ENCODE measurements around the gene FLRT1.

FLRT1 gene

GRCh38 chr11:64008914-64009633, 26.7 kb upstream of the FLRT1 start:
- no peaks in the 10 kb centered on the region for H3K36me3 ChIP-seq (ENCODE audit: low read length)
- no peaks in the 10 kb centered on the region for H3K9me2 ChIP-seq (replicated peaks; ENCODE audit: insufficient read depth, low read length)
- no peak overlapping the region for H3K4me3 ChIP-seq (ENCODE audit: insufficient read depth, low read length, poor library complexity, severe bottlenecking)
- H3K4me2 ChIP-seq (ENCODE audit: low read depth, low read length, poor library complexity, severe bottlenecking): no peak overlapping the region
- no peaks in the 10 kb centered on the region for H3F3A ChIP-seq (ENCODE audit: insufficient read depth)
- TF ChIP-seq EZH2phosphoT487 (conservative IDR thresholded peaks at IDR 0.05; ENCODE audit: low read length) (no peak), CTCF (IDR thresholded peaks at IDR 0.05; ENCODE audit: insufficient read depth, low read length, poor library complexity, severe bottlenecking) (no peak)
- H2AFZ ChIP-seq (ENCODE audit: low read depth, low read length, severe bottlenecking): no peak overlapping the region
- no peaks in the 10 kb centered on the region for H4K20me1 ChIP-seq (ENCODE audit: low read depth, low read length)
- no peaks in the 10 kb centered on the region for H3K27me3 ChIP-seq (ENCODE audit: low read length)
- no peak overlapping the region for H3K27ac ChIP-seq (ENCODE audit: low read depth, low read length)
- peaks cover 10% of the 10 kb centered on the region; the same call in 1 of the 2 replicates for H3K9me3 ChIP-seq (ENCODE audit: insufficient read depth, low read length)
- no peaks in the 10 kb centered on the region for H3K79me2 ChIP-seq (ENCODE audit: insufficient read depth, low read length)
- H3K9ac ChIP-seq (ENCODE audit: low read length): no peak overlapping the region

GRCh38 chr11:64009710-64010109, 26.0 kb upstream of the FLRT1 start:
- no peaks in the 10 kb centered on the region for H4K20me1 ChIP-seq (ENCODE audit: low read depth, low read length)
- H3F3A ChIP-seq (ENCODE audit: insufficient read depth): no peaks in the 10 kb centered on the region
- no peak overlapping the region for H3K9ac ChIP-seq (ENCODE audit: low read length)
- H3K4me2 ChIP-seq (ENCODE audit: low read depth, low read length, poor library complexity, severe bottlenecking): no peak overlapping the region
- H3K27me3 ChIP-seq (ENCODE audit: low read length): no peaks in the 10 kb centered on the region
- H3K79me2 ChIP-seq (ENCODE audit: insufficient read depth, low read length): no peaks in the 10 kb centered on the region
- no peak overlapping the region for H3K4me3 ChIP-seq (ENCODE audit: insufficient read depth, low read length, poor library complexity, severe bottlenecking)
- no peak overlapping the region for H3K27ac ChIP-seq (ENCODE audit: low read depth, low read length)
- H3K36me3 ChIP-seq (ENCODE audit: low read length): no peaks in the 10 kb centered on the region
- H2AFZ ChIP-seq (ENCODE audit: low read depth, low read length, severe bottlenecking): no peak overlapping the region
- H3K9me2 ChIP-seq (replicated peaks; ENCODE audit: insufficient read depth, low read length): no peaks in the 10 kb centered on the region
- H3K9me3 ChIP-seq (ENCODE audit: insufficient read depth, low read length): peaks cover 10% of the 10 kb centered on the region; the same call in 1 of the 2 replicates
- TF ChIP-seq CTCF (IDR thresholded peaks at IDR 0.05; ENCODE audit: insufficient read depth, low read length, poor library complexity, severe bottlenecking) (no peak), EZH2phosphoT487 (conservative IDR thresholded peaks at IDR 0.05; ENCODE audit: low read length) (no peak)

- Histone ChIP-seq H3K27me3 (ENCODE audit: low read length) (no peaks in the 10 kb centered on the region), H3K4me2 (ENCODE audit: low read depth, low read length, poor library complexity, severe bottlenecking) (no peak overlapping the region), H3K27ac (ENCODE audit: low read depth, low read length) (no peak overlapping the region), H3K36me3 (ENCODE audit: low read length) (no peaks in the 10 kb centered on the region), H4K20me1 (ENCODE audit: low read depth, low read length) (no peaks in the 10 kb centered on the region), H3K79me2 (ENCODE audit: insufficient read depth, low read length) (no peaks in the 10 kb centered on the region), H3K4me3 (ENCODE audit: insufficient read depth, low read length, poor library complexity, severe bottlenecking) (no peak overlapping the region), H3K9me2 (replicated peaks; ENCODE audit: insufficient read depth, low read length) (no peaks in the 10 kb centered on the region), H2AFZ (ENCODE audit: low read depth, low read length, severe bottlenecking) (no peak overlapping the region), H3K9ac (ENCODE audit: low read length) (no peak overlapping the region), H3K9me3 (ENCODE audit: insufficient read depth, low read length) (peaks cover 10% of the 10 kb centered on the region; the same call in 1 of the 2 replicates), H3F3A (ENCODE audit: insufficient read depth) (no peaks in the 10 kb centered on the region)
- TF ChIP-seq CTCF (IDR thresholded peaks at IDR 0.05; ENCODE audit: insufficient read depth, low read length, poor library complexity, severe bottlenecking): no peak
- TF ChIP-seq EZH2phosphoT487 (conservative IDR thresholded peaks at IDR 0.05; ENCODE audit: low read length): no peak
Measured at GRCh38 chr11:64010783-64011182, 24.9 kb upstream of the FLRT1 start.

Measured in SU-DHL-6 (cell line).